K562 (cell line): Measurements from ENCODE around the gene TNNT1. TPM values are rescaled to one million over a fixed set of nuclear protein-coding genes. Genes with fewer than 3 reads are reported as not detected.
A peak's percentile ranks its signal among the peaks of the same experiment; 100 is the strongest.

ENCODE experiments used
- KLF13 ChIP-seq: fragments of 450-650 bp; IDR thresholded peaks from 2 replicates; pipeline ENCODE4 v1.6.1; 2016; ENCODE audit warnings: missing genetic modification characterization, low read depth, mild to moderate bottlenecking, missing compliant biosample characterization, moderate library complexity, borderline replicate concordance
- NCOA6 ChIP-seq: fragments of 450-650 bp; IDR thresholded peaks from 2 replicates; pipeline ENCODE4 v1.6.1; 2017; ENCODE audit warnings: mild to moderate bottlenecking
- POLR2B ChIP-seq: fragments of 450-650 bp; IDR thresholded peaks from 2 replicates; pipeline ENCODE4 v1.6.1; 2018; ENCODE audit warnings: low read depth; ENCODE audit not compliant: partially characterized antibody
- SAP30 ChIP-seq: fragments of 200-600 bp; sonication (generic); IDR thresholded peaks from 2 replicates; pipeline ENCODE4 v1.6.1; 2012; ENCODE audit warnings: borderline replicate concordance, low read depth, mild to moderate bottlenecking, moderate library complexity, low read length, control low read depth, inconsistent platforms; ENCODE audit not compliant: insufficient read depth, poor library complexity, severe bottlenecking
- SETDB1 ChIP-seq: IDR thresholded peaks from one replicate; pipeline ENCODE4 v1.6.1; 2012; ENCODE audit warnings: low read length, control low read depth, inconsistent platforms
- SMAD3 ChIP-seq: fragments of 450-650 bp; formaldehyde crosslinking; conservative IDR thresholded peaks from 2 replicates; pipeline ENCODE4 v1.4.0; 2020; ENCODE audit warnings: mild to moderate bottlenecking
- ZBTB40 ChIP-seq, 2 experiments: fragments of 450-650 bp in 1 of 2; sonication (generic) in 1 of 2; formaldehyde crosslinking in 1 of 2; IDR thresholded peaks; 2 replicates each; pipeline versions ENCODE4 v1.7.1 to v1.9.0; 2016 to 2022; ENCODE audit warnings: inconsistent platforms in 1 of 2, mild to moderate bottlenecking in 1 of 2, missing genetic modification reagents in 1 of 2
- ZNF395 ChIP-seq: fragments of 200-800 bp; sonication (Bioruptor generic); IDR thresholded peaks from 2 replicates; pipeline ENCODE4 v1.6.1; 2017; ENCODE audit warnings: missing genetic modification characterization, missing compliant biosample characterization
- ZNF507 ChIP-seq: conservative IDR thresholded peaks from 2 replicates; pipeline ENCODE4 v1.6.1; 2017; ENCODE audit warnings: missing genetic modification characterization, missing compliant biosample characterization
- polyA plus RNA-seq, 8 experiments: library from polyadenylated mRNA; depleted of rRNA in 4 of 8; stranded (reverse) in 5 of 8; unstranded in 3 of 8; fragments of >200 nt; fragmentation: Nextera tagmentation in 2 of 8; fragmentation: Illumina TruSeq in 1 of 8; extraction: Ambion mirVana in 2 of 8; extraction: Trizol in 1 of 8; gene quantifications; 2 replicates each; pipeline versions ENCODE4 v1.2.1 to v1.2.3, GENCODE V29; 2011 to 2014; ENCODE audit warnings: inconsistent platforms in 1 of 8, missing spikeins in 1 of 8
- total RNA-seq, 7 experiments: library from RNA; depleted of rRNA in 6 of 7; stranded (reverse); fragments of >200 nt in 6 of 7; fragmentation: Illumina TruSeq in 2 of 7; extraction: Trizol in 2 of 7; gene quantifications; 2 replicates each; pipeline versions ENCODE4 v1.2.1 to v1.2.3, GENCODE V29; 2011 to 2021; ENCODE audit warnings: low replicate concordance in 1 of 7
- TF ChIP-seq, protein P1 (sequence below): sonication (generic); formaldehyde crosslinking; IDR thresholded peaks from 2 replicates; pipeline ENCODE4 v1.8.0; 2022; ENCODE audit warnings: mild to moderate bottlenecking, missing genetic modification reagents

TNNT1 gene
- total and polyA plus RNA-seq, 9 of the 15 experiments (the other 6 are each of a cell fraction or from before 2014, with no cell fraction given), result 31.8 to 390 (median 227) TPM

DNA sequence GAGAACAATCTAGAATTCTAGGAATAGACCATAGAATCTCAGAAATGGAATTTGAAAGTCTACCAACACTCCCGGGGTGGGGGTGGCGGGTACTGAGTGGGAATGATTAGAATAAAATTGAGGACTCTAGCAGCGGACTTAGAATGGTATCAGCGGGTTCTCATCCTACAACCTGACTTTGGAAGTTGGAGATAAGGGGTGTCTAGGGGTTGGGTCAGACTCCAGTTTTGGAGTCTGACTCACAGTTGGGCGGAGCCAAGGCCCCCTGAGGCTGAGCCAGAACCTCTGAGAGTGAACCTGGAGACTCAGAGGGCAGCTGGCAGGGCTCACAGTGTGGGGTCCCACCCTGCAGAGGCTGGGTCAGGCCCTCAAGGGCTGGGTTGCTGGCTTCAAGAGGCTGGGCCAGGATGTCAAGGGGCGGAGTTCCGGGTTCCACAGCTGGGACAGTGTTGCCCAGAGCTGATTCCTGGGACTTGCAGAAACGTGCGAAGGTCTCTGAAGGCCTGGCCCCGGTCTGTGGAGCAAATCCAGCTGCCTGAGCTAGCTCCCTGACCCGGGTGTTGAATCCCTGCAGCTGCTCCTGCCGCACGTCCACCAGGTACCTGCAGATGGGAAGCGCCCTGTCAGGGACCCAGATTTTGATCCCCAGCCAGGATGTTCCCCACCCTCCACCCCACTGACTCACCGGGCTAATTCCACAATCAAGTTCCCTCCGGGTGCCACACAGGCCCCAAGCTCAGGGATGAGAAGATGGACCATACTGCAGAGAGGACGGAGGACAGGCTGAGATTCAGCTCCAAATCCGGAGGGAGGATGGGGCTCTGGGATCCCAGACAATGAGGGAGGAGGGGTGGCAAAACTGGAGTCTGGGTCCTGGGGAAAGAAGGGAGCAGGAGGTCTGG lies 10.1 kb upstream of the TNNT1 start (continued):
- TF ChIP-seq SAP30, result peak; percentile 70
- TF ChIP-seq ZBTB40 (IDR thresholded peaks at IDR 0.05), result peak; percentile 26; the same call in 1 of the 2 replicates
- TF ChIP-seq ZBTB40 (CRISPR knock-in tag; IDR thresholded peaks at IDR 0.05), result no peak
- peak; percentile 65 for TF ChIP-seq SETDB1
- no peak for TF ChIP-seq ZNF507 (tag)
- TF ChIP-seq, protein P1, sequence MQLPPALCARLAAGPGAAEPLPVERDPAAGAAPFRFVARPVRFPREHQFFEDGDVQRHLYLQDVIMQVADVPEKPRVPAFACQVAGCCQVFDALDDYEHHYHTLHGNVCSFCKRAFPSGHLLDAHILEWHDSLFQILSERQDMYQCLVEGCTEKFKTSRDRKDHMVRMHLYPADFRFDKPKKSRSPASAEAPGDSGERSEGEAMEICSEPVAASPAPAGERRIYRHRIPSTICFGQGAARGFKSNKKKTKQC, result no peak
- TF ChIP-seq POLR2B, result peak; percentile 53
- TF ChIP-seq SMAD3, result no peak
- no peak for TF ChIP-seq NCOA6
- TF ChIP-seq ZNF395 (CRISPR knock-in tag), result no peak
- no peak for TF ChIP-seq KLF13 (tag)
